GM12891 (cell line): ENCODE results near the gene PAXIP1.

Experiments
- PAX5 ChIP-seq: IDR thresholded peaks from 2 replicates; pipeline ENCODE4 v1.6.1; 2011; ENCODE audit warnings: low read length, moderate library complexity, mild to moderate bottlenecking; ENCODE audit not compliant: insufficient read depth, severe bottlenecking
- POLR2A ChIP-seq: IDR thresholded peaks from 2 replicates; pipeline ENCODE4 v1.6.1; 2011; ENCODE audit warnings: low read depth, low read length, control low read depth
- POLR2AphosphoS5 ChIP-seq: IDR thresholded peaks from 2 replicates; pipeline ENCODE4 v1.6.1; 2011; ENCODE audit warnings: low read depth, low read length, control low read depth
- POU2F2 ChIP-seq: IDR thresholded peaks from 2 replicates; pipeline ENCODE4 v1.6.1; 2011; ENCODE audit warnings: low read depth, mild to moderate bottlenecking, control low read depth, low read length, moderate library complexity
- SPI1 ChIP-seq: IDR thresholded peaks from 2 replicates; pipeline ENCODE4 v1.6.1; 2011; ENCODE audit warnings: low read depth, low read length, control low read depth
- TAF1 ChIP-seq: IDR thresholded peaks from 2 replicates; pipeline ENCODE4 v1.6.1; 2011; ENCODE audit warnings: low read depth, low read length, control low read depth

DNA sequence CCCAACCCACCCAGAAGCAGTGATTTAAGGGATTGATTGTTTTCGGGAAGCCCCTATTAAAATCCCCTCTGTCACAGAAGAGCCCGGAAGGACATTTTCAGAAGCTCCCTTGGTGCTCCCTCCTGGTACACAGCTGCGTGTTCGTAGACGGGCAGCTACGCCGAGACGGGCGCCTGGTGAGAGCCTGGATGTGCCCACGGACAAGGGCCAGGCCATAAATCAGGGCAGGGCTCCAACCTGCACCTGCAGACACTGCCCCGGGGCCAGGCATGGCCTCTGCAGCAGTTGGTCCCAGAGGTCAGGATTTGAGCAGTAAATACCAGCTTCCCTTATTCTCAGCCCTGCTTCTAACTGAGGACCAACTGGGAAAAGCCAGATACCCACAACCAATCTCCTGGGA lies 106.8 kb downstream of the PAXIP1 start:
- no peak for TF ChIP-seq POLR2A
- TF ChIP-seq POLR2AphosphoS5, result no peak
- no peak for TF ChIP-seq SPI1
- no peak for TF ChIP-seq TAF1
- no peak for TF ChIP-seq POU2F2
- TF ChIP-seq PAX5, result no peak
